HG03442 (cell line): ENCODE measurements around the gene MYDGF.

ENCODE experiments used
- ATAC-seq: cut with Tn5 transposase; IDR thresholded peaks from one replicate; pipeline ENCODE4 v1.9.1; 2021; ENCODE audit warnings: mild to moderate bottlenecking, moderate library complexity; ENCODE audit not compliant: unreplicated experiment

The MYDGF gene

GRCh38 chr19:4676955-4677731 lies 7.0 kb upstream of the MYDGF start:
- ATAC-seq: no peak

- ATAC-seq: no peak
Measured at GRCh38 chr19:4675346-4675745, 5.2 kb upstream of the MYDGF start.

- no peak for ATAC-seq
Measured at GRCh38 chr19:4673726-4674125, 3.6 kb upstream of the MYDGF start.

- no peak for ATAC-seq
Measured at GRCh38 chr19:4673216-4673615, 3.1 kb upstream of the MYDGF start.

- no peak for ATAC-seq
Measured at GRCh38 chr19:4671185-4671851, 1.2 kb upstream of the MYDGF start.

- no peak for ATAC-seq
Measured at GRCh38 chr19:4664642-4665041, 5.5 kb downstream of the MYDGF start.

GRCh38 chr19:4662812-4663211 lies 7.3 kb downstream of the MYDGF start:
- no peak for ATAC-seq

GRCh38 chr19:4662020-4662695 lies 8.0 kb downstream of the MYDGF start:
- no peak for ATAC-seq

- ATAC-seq: no peak
Measured at GRCh38 chr19:4660993-4661392, 9.1 kb downstream of the MYDGF start.

GRCh38 chr19:4660181-4660791 lies 9.9 kb downstream of the MYDGF start:
- no peak for ATAC-seq

GRCh38 chr19:4657835-4658234 lies 12.3 kb downstream of the MYDGF start:
- no peak for ATAC-seq

- no peak for ATAC-seq
Measured at GRCh38 chr19:4657262-4657661, 12.9 kb downstream of the MYDGF start.

- no peak for ATAC-seq
Measured at GRCh38 chr19:4656102-4656501, 14.0 kb downstream of the MYDGF start.

- ATAC-seq: no peak
Measured at GRCh38 chr19:4654437-4655361, 15.4 kb downstream of the MYDGF start.

GRCh38 chr19:4653793-4654436 lies 16.2 kb downstream of the MYDGF start:
- ATAC-seq: no peak

- no peak for ATAC-seq
Measured at GRCh38 chr19:4652075-4652474, 18.1 kb downstream of the MYDGF start.

GRCh38 chr19:4650159-4650558 lies 20.0 kb downstream of the MYDGF start:
- ATAC-seq: no peak

GRCh38 chr19:4649392-4650047 lies 20.6 kb downstream of the MYDGF start:
- no peak for ATAC-seq
